Endodermal cell (in vitro differentiated cells): ENCODE measurements around the gene APBA1. TPM values are rescaled to one million over a fixed set of nuclear protein-coding genes. Genes with fewer than 3 reads are reported as not detected.

Source experiments
- DNase-seq: peaks from one replicate; pipeline ENCODE4 v3.0.0-alpha.2; 2017
- H3K27ac ChIP-seq: 2 replicates; pipeline ENCODE4 v1.5.1; 2013; ENCODE audit warnings: mild to moderate bottlenecking, low read depth, low read length, moderate library complexity
- H3K27me3 ChIP-seq: 2 replicates; pipeline ENCODE4 v1.6.1; 2013; ENCODE audit warnings: mild to moderate bottlenecking, low read length, moderate library complexity; ENCODE audit not compliant: insufficient read depth, control insufficient read depth, poor library complexity, severe bottlenecking
- H3K36me3 ChIP-seq: 2 replicates; pipeline ENCODE4 v1.7.0; 2013; ENCODE audit warnings: mild to moderate bottlenecking, low read length, moderate library complexity; ENCODE audit not compliant: control insufficient read depth, insufficient read depth
- H3K4me1 ChIP-seq: one replicate; pipeline ENCODE4 v1.7.0; 2013; ENCODE audit warnings: low read length; ENCODE audit not compliant: control insufficient read depth, insufficient read depth
- H3K4me3 ChIP-seq: 2 replicates; pipeline ENCODE4 v1.5.1; 2013; ENCODE audit warnings: mild to moderate bottlenecking, low read length, moderate library complexity
- H3K9ac ChIP-seq: 2 replicates; pipeline ENCODE4 v1.6.1; 2013; ENCODE audit warnings: mild to moderate bottlenecking, low read length, moderate library complexity; ENCODE audit not compliant: poor library complexity, severe bottlenecking; ENCODE audit errors: extremely low read depth
- H3K9me3 ChIP-seq: 2 replicates; pipeline ENCODE4 v1.6.1; 2013; ENCODE audit warnings: mild to moderate bottlenecking, low read length, moderate library complexity; ENCODE audit not compliant: control insufficient read depth
- H3K27ac Mint-ChIP-seq: 2 replicates; pipeline ENCODE4 v1.8.0; 2020; ENCODE audit warnings: mixed read lengths
- H3K27me3 Mint-ChIP-seq: 2 replicates; pipeline ENCODE4 v1.8.0; 2021; ENCODE audit warnings: mild to moderate bottlenecking, mixed read lengths; ENCODE audit not compliant: insufficient read depth
- H3K36me3 Mint-ChIP-seq: 2 replicates; pipeline ENCODE4 v1.8.0; 2020; ENCODE audit warnings: low read depth, mixed read lengths
- H3K4me1 Mint-ChIP-seq: 2 replicates; pipeline ENCODE4 v1.8.0; 2020; ENCODE audit warnings: mixed read lengths
- H3K4me3 Mint-ChIP-seq: 2 replicates; pipeline ENCODE4 v1.8.0; 2020; ENCODE audit warnings: mild to moderate bottlenecking, moderate library complexity, mixed read lengths
- H3K9me3 Mint-ChIP-seq: 2 replicates; pipeline ENCODE4 v1.8.0; 2020; ENCODE audit warnings: mild to moderate bottlenecking, mixed read lengths
- CTCF ChIP-seq: fragments of 200-600 bp; sonication (generic); conservative IDR thresholded peaks from 2 replicates; pipeline ENCODE4 v1.5.0; 2021; ENCODE audit warnings: antibody characterized with exemption, mild to moderate bottlenecking
- WGBS, 2 experiments: methylation state at CpG; one replicate each; pipeline versions ENCODE4 v1.1.5 to v1.1.7; 2013; ENCODE audit warnings: missing lambda C conversion rate in 2 of 2, mixed read lengths in 1 of 2; ENCODE audit not compliant: insufficient coverage in 1 of 2, insufficient read length in 1 of 2; 5-methylcytosine and 5-hydroxymethylcytosine counted together
- total RNA-seq, 2 donors: library from RNA; stranded (reverse); fragmentation: NEBNext Ultra II Directional in 1 of 2; extraction: Animal tissue kit (Norgen Biotek cat#: 25700) in 1 of 2; gene quantifications; 2 replicates in 1 of 2; 3 replicates in 1 of 2; pipeline ENCODE4 v1.2.1, GENCODE V29; 2021

APBA1 gene
- total RNA-seq, 2 donors from 2014 or later, result 0.51 to 0.75 TPM

DNA sequence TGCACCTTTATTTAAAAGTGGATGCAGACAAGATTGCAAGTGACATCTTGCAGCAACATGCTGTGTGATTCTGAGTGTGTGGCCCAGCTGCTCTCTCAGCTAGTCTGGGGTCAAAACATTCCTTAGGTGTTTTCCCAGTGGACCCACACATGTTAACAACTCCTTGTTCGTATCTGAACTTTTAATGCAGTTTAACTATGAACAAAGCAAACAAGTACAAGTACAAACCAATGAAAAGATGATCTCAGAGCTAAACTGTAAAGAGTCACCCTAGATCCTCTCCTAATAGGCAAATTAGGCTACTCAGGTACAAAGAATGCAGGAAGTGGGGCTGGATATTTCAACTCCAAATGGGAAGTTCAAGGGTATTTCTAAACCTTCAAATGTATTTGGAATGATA is 238.8 kb downstream of the APBA1 start:
- Histone ChIP-seq H3K9ac (no peak overlapping the region), H3K9me3 (peaks cover 10% of the 10 kb centered on the region), H3K4me3 (no peak overlapping the region), H3K36me3 (no peaks in the 10 kb centered on the region), H3K4me1 (no peaks in the 10 kb centered on the region), H3K27ac (no peak overlapping the region), H3K27me3 (no peaks in the 10 kb centered on the region)
- TF ChIP-seq CTCF, result no peak
- WGBS, 2 experiments, result 14 to 44% methylated on average over 1 of the region's 1 CpG
- no peak for DNase-seq
- Mint-ChIP-seq H3K4me3 (no peak overlapping the region), H3K9me3 (peaks cover 2% of the 10 kb centered on the region), H3K36me3 (no peaks in the 10 kb centered on the region), H3K4me1 (no peaks in the 10 kb centered on the region), H3K27me3 (no peaks in the 10 kb centered on the region), H3K27ac (no peak overlapping the region)

GRCh38 chr9:69432623-69433022 is 239.5 kb downstream of the APBA1 start:
- Mint-ChIP-seq H3K36me3 (peaks cover 2% of the 10 kb centered on the region), H3K9me3 (peaks cover 2% of the 10 kb centered on the region), H3K27ac (no peak overlapping the region), H3K27me3 (peaks cover 2% of the 10 kb centered on the region), H3K4me1 (no peaks in the 10 kb centered on the region), H3K4me3 (no peak overlapping the region)
- Histone ChIP-seq H3K9me3 (peaks cover 10% of the 10 kb centered on the region), H3K27ac (no peak overlapping the region), H3K36me3 (no peaks in the 10 kb centered on the region), H3K27me3 (no peaks in the 10 kb centered on the region), H3K4me3 (no peak overlapping the region), H3K9ac (no peak overlapping the region), H3K4me1 (no peaks in the 10 kb centered on the region)
- WGBS, 2 experiments, result 91 to 92% methylated on average over 9 to 11 of the region's 11 CpGs
- no peak for TF ChIP-seq CTCF
- no peak for DNase-seq

DNA sequence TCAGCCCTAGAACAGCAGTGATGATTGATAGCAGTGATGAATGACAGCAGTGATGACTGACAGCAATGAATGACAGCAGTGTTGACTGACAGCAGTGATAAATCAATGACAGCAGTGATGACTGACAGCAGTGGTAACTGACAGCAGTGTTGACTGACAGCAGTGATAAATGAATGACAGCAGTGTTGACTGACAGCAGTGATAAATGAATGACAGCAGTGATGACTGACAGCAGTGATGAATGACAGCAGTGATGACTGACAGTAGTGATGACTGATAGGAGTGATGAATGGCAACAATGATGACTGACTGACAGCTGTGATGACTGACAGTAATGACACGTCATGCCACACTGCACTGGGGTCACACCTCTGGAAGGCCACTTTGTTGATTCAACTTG is 240.4 kb downstream of the APBA1 start:
- H3K4me3 Mint-ChIP-seq, result no peak overlapping the region
- no peaks in the 10 kb centered on the region for H3K27me3 ChIP-seq
- H3K27ac Mint-ChIP-seq, result no peak overlapping the region
- H3K4me3 ChIP-seq, result no peak overlapping the region
- H3K36me3 ChIP-seq, result no peaks in the 10 kb centered on the region
- no peak overlapping the region for H3K9ac ChIP-seq
- no peak for TF ChIP-seq CTCF
- no peaks in the 10 kb centered on the region for H3K4me1 ChIP-seq
- H3K27me3 Mint-ChIP-seq, result peaks cover 2% of the 10 kb centered on the region
- no peak overlapping the region for H3K27ac ChIP-seq
- no peak for DNase-seq
- H3K4me1 Mint-ChIP-seq, result no peaks in the 10 kb centered on the region
- peaks cover 10% of the 10 kb centered on the region for H3K9me3 ChIP-seq
- WGBS, 2 experiments, result 95 to 100% methylated on average over 1 of the region's 1 CpG
- H3K36me3 Mint-ChIP-seq, result peaks cover 2% of the 10 kb centered on the region
- H3K9me3 Mint-ChIP-seq, result peaks cover 2% of the 10 kb centered on the region
